HG02885 (cell line): ENCODE data around the gene RBP5.

Experiments
- ATAC-seq: cut with Tn5 transposase; IDR thresholded peaks from one replicate; pipeline ENCODE4 v1.9.1; 2021; ENCODE audit warnings: mild to moderate bottlenecking; ENCODE audit not compliant: unreplicated experiment, poor library complexity

RBP5 gene

DNA sequence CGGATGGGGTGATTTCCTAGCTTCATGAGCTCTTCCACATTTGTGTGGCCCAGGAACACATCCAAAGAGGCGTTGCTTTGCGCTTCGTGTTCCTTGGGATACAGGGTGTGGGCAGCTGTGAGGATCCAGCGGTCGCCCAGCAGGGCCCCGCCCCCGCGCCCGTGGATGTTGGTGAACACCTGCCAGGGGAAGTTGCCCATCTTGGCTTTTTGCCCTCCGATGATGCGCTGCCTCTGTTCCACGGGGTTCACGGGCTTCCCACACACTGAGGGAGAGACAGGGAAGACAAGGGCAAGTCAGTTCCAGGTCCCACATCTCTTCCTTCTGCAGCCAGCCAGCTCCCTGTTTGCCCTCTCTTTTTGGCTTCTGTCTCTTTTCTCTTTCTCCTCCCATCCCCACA lies 47.7 kb downstream of the RBP5 start:
- no peak for ATAC-seq

DNA sequence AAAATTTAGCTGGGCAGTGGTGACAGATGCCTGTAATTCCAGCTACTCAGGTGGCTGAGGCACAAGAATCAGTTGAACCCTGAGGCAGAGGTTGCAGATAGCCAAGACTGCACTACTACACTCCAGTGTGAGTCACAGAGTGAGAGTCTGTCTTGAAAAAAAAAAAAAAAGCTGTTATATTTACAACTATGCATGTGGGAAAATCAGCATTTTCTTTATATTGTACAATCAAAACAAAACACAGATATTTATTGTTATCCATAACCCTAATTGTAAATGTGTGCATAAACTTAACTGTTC lies 48.9 kb downstream of the RBP5 start:
- no peak for ATAC-seq

DNA sequence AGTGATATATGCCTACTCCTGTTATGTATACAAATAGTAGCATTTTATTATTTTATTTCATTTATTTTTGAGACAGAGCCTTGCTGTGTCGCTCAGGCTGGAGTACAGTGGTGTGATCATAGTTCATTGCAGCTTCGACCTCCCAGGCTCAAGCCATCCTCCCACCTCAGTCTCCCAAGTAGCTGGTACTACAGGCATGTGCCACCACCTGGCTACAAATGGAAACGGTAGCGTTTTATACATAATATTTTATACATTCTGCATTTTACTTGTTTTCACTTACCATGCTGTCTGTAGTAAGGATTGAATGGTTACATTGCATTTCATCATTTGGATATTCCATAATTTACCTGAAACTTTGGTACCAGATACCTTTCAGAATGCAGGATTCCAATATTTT lies 50.5 kb downstream of the RBP5 start:
- ATAC-seq, result no peak

DNA sequence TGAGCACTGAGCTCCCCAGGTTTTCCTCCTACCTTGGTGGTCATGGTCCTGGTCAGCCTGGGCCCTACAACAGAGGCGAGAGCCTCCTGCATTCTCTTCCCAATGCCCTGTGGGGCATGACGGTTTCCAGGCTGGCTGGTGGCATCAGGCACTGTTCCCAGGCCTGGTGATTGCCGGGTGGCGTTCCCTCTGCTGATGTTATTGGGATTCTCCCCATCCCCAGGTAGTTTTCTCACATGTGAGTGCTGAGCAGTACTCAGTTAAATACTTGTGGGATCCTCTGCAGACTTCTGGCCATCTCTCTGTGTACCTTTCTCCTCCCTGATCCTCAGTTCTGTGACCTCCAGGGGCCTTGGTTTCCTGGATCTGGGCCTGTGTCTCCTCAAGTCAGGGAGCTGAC lies 52.2 kb downstream of the RBP5 start:
- no peak for ATAC-seq

DNA sequence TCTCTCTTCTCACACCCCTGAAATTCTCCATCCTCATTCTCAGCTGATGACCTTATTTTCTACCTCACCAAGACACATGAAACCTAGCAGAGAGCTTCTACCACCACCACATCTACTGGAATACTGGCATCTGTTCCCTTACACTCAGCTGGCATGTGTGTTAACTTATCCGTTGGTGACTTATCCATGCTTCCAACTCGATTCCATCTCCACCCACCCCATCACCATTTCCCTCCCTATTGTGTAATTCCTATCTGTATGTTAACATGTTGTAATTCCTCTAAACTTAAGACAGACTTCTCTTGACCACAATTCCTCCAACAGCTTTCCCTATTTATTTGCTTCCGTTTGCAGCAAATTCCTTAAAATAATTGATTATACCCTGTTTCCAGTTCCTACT lies 52.8 kb downstream of the RBP5 start:
- ATAC-seq, result no peak

DNA sequence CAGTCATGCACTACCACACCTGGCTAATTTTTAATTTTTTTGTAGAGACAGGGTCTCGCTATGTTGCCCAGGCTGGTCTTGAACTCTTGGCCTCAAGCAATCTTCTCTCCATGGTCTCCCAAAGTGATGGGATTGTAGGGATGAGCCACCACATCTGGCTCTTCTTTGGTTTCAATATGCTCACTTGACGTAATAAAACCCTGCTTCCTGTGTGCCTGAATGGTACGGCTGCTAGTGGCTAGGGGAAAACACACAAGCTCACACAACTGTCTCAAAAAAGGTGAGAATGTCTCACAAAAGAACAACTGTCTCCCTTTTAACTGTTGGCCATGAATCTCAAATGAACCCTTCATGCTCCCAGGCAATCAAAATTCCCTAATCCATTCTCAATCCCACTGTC lies 53.2 kb downstream of the RBP5 start:
- ATAC-seq, result no peak

DNA sequence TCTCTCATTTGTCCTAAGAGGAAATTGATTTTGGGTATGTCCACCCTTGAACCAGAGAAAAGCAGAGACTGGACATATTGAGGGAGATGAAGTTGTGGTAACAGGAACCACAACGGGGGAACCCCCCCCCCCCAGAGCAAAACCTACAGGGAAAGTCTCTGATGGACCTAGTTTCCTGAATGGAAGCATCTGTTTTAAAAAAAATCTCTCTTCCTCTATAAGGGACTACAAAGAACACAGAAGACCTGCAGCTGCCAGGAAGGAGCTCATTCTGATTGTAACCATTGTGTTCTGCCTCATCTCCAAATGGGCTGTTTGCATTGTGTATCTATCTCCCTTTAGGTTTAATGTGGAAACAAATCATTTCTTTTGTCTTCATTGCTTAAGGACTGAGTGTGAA lies 54.7 kb downstream of the RBP5 start:
- ATAC-seq, result no peak
